ENCODE data around the gene WNT3A. TPM values are rescaled to one million over a fixed set of nuclear protein-coding genes. Genes with fewer than 3 reads are reported as not detected.

Gene WNT3A
- total and polyA plus RNA-seq, 9 of the 15 experiments (the other 6 are each of a cell fraction or from before 2014, with no cell fraction given): not detected

- FAIRE-seq: no peak
- in situ Hi-C loops (cut with MboI) (no loop called here), intact Hi-C loops (cut with micrococcal nuclease) (no loop called here)
- 3% methylated on average over 5 of the region's 5 CpGs for WGBS (ENCODE audit: insufficient coverage, low coverage, missing lambda C conversion rate)
- Histone ChIP-seq H3K4me1 (replicated peaks in 1 of 2; ENCODE audit: control insufficient read depth in 2 of 2, insufficient read depth in 2 of 2, low read length in 2 of 2) (peaks cover 0 to 21% of the 10 kb centered on the region in 2 experiments; a peak in 1 of 5 replicates), H3K4me3 (no peak overlapping the region), H3K9me1 (ENCODE audit: control insufficient read depth, insufficient read depth, low read length) (peaks cover 3% of the 10 kb centered on the region), H4K20me1 (replicated peaks; ENCODE audit: control insufficient read depth, insufficient read depth, low read length) (peaks cover 4% of the 10 kb centered on the region; the same call in 1 of the 2 replicates), H3K36me3 (ENCODE audit: control insufficient read depth, insufficient read depth, low read length) (no peaks in the 10 kb centered on the region), H3K4me2 (ENCODE audit: insufficient read depth, low read length) (no peak overlapping the region), H3K79me2 (ENCODE audit: control insufficient read depth, insufficient read depth, low read length) (no peaks in the 10 kb centered on the region), H2AFZ (ENCODE audit: low read depth, low read length) (no peak overlapping the region), H3K27ac (ENCODE audit: extremely low read depth, low read depth, low read length) (no peak overlapping the region), H3K9me3 (replicated peaks; ENCODE audit: control insufficient read depth, insufficient read depth, low read depth, low read length) (no peaks in the 10 kb centered on the region), H3K27me3 (ENCODE audit: control insufficient read depth in 2 of 2, insufficient read depth in 2 of 2, low read length in 2 of 2) (peaks cover 63 to 97% of the 10 kb centered on the region in 2 experiments), H3K9ac (ENCODE audit: insufficient read depth in 1 of 2, low read depth in 2 of 2, low read length in 2 of 2) (no peak overlapping the region)
- CTCF ChIA-PET (ENCODE audit: low intra/inter-chr PET ratio): no interaction called here
- POLR2A ChIA-PET: no interaction called here
- no peak for ATAC-seq
- BruUV-seq (replicated peaks): no TSS peak
- TF ChIP-seq SFPQ (IDR thresholded peaks at IDR 0.05; ENCODE audit: low read depth, low read length) (no peak), BCOR (IDR thresholded peaks at IDR 0.05) (no peak), MBD2 (IDR thresholded peaks at IDR 0.05; ENCODE audit: borderline replicate concordance, low read depth) (no peak), ZNF695 (CRISPR knock-in tag; IDR thresholded peaks at IDR 0.05) (no peak), FUS (optimal IDR thresholded peaks at IDR 0.05; ENCODE audit: low read depth, low read length) (no peak), ZNF436 (CRISPR knock-in tag; IDR thresholded peaks at IDR 0.05) (no peak), ARNT (IDR thresholded peaks at IDR 0.05) (no peak), ATF3 (IDR thresholded peaks at IDR 0.05) (no peak), ATF3 (CRISPR knock-in tag; conservative IDR thresholded peaks at IDR 0.05) (no peak), HES1 (IDR thresholded peaks at IDR 0.05; ENCODE audit: low read depth) (no peak), FOXJ2 (tag; IDR thresholded peaks at IDR 0.05) (no peak), HMG20B (CRISPR knock-in tag; IDR thresholded peaks at IDR 0.05) (no peak)
- TF ChIP-seq, protein P1, sequence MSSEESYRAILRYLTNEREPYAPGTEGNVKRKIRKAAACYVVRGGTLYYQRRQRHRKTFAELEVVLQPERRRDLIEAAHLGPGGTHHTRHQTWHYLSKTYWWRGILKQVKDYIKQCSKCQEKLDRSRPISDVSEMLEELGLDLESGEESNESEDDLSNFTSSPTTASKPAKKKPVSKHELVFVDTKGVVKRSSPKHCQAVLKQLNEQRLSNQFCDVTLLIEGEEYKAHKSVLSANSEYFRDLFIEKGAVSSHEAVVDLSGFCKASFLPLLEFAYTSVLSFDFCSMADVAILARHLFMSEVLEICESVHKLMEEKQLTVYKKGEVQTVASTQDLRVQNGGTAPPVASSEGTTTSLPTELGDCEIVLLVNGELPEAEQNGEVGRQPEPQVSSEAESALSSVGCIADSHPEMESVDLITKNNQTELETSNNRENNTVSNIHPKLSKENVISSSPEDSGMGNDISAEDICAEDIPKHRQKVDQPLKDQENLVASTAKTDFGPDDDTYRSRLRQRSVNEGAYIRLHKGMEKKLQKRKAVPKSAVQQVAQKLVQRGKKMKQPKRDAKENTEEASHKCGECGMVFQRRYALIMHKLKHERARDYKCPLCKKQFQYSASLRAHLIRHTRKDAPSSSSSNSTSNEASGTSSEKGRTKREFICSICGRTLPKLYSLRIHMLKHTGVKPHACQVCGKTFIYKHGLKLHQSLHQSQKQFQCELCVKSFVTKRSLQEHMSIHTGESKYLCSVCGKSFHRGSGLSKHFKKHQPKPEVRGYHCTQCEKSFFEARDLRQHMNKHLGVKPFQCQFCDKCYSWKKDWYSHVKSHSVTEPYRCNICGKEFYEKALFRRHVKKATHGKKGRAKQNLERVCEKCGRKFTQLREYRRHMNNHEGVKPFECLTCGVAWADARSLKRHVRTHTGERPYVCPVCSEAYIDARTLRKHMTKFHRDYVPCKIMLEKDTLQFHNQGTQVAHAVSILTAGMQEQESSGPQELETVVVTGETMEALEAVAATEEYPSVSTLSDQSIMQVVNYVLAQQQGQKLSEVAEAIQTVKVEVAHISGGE (CRISPR knock-in tag; IDR thresholded peaks at IDR 0.05): no peak
- no peak for DNase-seq (ENCODE audit: extremely low read depth in 1 of 4, low spot score in 3 of 4)
Observed at GRCh38 chr1:228012555-228012954, 5.8 kb downstream of the WNT3A start.
